ENCODE measurements around the gene EVI5L. TPM values are rescaled to one million over a fixed set of nuclear protein-coding genes. Genes with fewer than 3 reads are reported as not detected.
"Not testable (repeated sequence)": the region's sequence is repeated elsewhere in the genome, so short reads cannot be mapped to it uniquely, and the experiment has no call there.

Gene EVI5L
- total RNA-seq, 8 experiments from 2014 or later = 7.7 to 25.7 (median 16.7) TPM

DNA sequence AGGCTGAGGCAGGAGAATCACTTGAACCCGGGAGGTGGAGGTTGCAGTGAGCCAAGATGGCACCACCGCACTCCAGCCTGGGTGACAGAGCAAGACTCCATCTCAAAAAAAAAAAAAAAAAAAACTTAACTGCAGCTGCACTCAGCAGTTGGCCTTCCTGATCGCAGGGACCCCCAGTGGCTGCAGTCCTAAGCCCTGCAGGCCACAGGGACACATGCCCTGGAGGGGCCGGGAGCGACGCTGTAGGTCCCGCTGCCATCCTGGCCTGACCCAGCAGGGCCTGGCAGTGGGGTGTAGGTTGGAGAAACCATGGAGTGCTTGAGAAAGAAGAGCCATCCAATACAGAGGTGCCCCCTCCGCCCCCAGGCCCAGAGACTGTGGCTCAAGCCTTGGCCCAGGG lies 29.1 kb downstream of the EVI5L start:
- 80 to 100% (median 84%) methylated on average over 1 to 7 of the region's 8 CpGs; no CpG with 5 or more reads in 7 of the 10 experiments for WGBS, 10 experiments
- ATAC-seq (replicated peaks in 6 of 8); H3K4me3 ChIP-seq; H3K27ac ChIP-seq; in situ Hi-C loops (cut with MboI; ENCODE audit: low pct_unique_long_range_greater_than_20kb in 2 of 9, low sequenced_read_pairs in 9 of 9, unreplicated experiment in 9 of 9): not testable (repeated sequence)
- peaks cover 24 to 33% of the 10 kb centered on the region in 2 donors for H3K4me1 ChIP-seq (replicated peaks in 1 of 2)

GRCh38 chr19:7859831-7860713 lies 30.1 kb downstream of the EVI5L start:
- ATAC-seq (replicated peaks in 6 of 8) = no peak
- Histone ChIP-seq H3K4me3 (no peak overlapping the region), H3K27ac (no peak overlapping the region), H3K4me1 (replicated peaks in 1 of 2) (peaks cover 24 to 33% of the 10 kb centered on the region in 2 donors)
- 61 to 80% (median 68%) methylated on average over 2 to 4 of the region's 22 CpGs; no CpG with 5 or more reads in 7 of the 10 experiments for WGBS, 10 experiments
- in situ Hi-C loops (cut with MboI; ENCODE audit: low pct_unique_long_range_greater_than_20kb in 2 of 9, low sequenced_read_pairs in 9 of 9, unreplicated experiment in 9 of 9) = no loop called here

DNA sequence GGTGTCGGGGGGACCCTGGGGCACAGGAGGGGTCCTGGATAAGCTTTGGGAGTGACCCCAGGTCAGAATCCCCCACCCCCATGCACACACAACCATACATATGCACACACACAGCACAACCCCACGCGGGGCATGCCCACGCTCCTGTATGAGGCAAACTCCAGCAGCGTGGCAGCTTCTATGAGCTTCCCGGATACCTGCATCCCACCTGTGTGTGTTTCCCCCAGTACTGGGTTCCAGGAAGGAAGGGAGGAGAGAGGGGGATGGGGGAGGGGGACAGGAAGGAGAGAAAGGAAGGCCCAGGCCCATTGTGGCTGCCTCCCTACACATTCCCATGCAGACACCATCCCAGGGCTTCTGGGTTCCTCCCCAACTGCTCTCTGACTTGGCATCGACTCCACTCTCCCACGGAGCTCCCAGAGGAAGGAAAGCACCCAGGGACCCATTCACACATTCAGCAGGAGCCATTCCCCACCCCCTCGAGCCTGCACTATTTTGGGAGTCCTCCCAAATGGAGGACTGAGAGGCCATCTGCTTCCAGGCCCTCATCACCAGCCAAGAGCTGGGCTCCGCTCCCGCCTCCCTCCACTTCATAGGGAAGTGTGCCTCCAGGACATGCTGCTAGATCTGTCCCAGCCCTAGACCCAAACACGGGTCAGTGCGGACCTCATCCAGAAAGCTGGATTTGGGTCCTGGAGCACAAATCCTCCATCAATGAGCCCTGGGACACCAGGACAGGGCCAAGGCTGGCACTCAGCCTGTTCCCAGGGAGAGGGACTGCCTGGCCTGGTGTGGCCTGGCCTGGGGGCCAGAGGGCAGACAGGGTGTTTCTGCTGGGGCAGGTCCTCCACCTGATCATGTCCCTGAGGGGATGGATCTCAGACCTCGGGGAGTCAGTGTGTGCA lies 30.9 kb downstream of the EVI5L start:
- no peak overlapping the region for H3K27ac ChIP-seq
- 73 to 100% (median 90%) methylated on average over 2 to 7 of the region's 14 CpGs; no CpG with 5 or more reads in 5 of the 10 experiments for WGBS, 10 experiments
- no peak overlapping the region for H3K4me3 ChIP-seq
- peaks cover 24 to 33% of the 10 kb centered on the region in 2 donors for H3K4me1 ChIP-seq (replicated peaks in 1 of 2)
- ATAC-seq (replicated peaks in 6 of 8) = no peak
- in situ Hi-C loops (cut with MboI; ENCODE audit: low pct_unique_long_range_greater_than_20kb in 2 of 9, low sequenced_read_pairs in 9 of 9, unreplicated experiment in 9 of 9) = no loop called here

DNA sequence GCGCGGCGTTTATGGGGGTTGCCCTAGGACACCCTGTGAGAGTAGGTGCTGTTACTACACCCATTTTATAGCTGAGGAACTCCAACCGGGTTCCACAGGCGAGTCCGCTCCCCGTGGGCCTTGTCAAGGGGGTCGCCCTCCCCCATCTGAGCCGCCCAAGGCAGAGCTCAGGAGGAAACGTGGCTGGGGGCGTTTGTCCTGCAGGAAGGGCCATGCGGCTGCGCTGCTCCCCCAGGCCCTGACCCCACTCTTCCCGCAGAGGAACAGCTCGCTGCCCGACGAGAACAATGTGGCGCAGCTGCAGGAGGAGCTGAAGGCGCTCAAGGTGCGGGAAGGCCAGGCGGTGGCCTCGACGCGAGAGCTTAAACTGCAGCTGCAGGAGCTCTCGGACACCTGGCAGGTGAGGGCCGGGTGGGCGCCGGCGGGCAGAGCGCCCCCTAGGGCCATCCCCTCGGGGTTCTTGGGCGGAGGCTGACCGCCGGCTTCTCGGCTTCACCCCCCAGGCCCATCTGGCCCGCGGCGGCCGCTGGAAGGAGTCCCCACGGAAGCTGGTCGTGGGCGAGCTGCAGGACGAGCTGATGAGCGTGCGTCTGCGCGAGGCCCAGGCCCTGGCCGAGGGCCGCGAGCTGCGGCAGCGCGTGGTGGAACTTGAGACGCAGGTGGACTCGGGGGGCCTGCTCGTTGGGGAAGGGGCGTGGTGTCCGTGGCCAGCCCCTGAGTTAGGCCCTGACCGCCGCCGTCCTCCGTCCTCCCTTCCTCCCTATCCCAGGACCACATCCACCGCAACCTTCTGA lies 31.8 kb downstream of the EVI5L start:
- peaks cover 24 to 33% of the 10 kb centered on the region in 2 donors for H3K4me1 ChIP-seq (replicated peaks in 1 of 2)
- peak in 1 of 8 experiments; percentile 46 for ATAC-seq (replicated peaks in 6 of 8)
- H3K4me3 ChIP-seq = peak overlapping the region; percentile 9 to 37 (median 24)
- peak overlapping the region; percentile 21 to 73 for H3K27ac ChIP-seq
- 27 to 100% (median 59%) methylated on average over 2 to 15 of the region's 63 CpGs; no CpG with 5 or more reads in 4 of the 10 experiments for WGBS, 10 experiments
- in situ Hi-C loops (cut with MboI; ENCODE audit: low pct_unique_long_range_greater_than_20kb in 2 of 9, low sequenced_read_pairs in 9 of 9, unreplicated experiment in 9 of 9) = no loop called here

DNA sequence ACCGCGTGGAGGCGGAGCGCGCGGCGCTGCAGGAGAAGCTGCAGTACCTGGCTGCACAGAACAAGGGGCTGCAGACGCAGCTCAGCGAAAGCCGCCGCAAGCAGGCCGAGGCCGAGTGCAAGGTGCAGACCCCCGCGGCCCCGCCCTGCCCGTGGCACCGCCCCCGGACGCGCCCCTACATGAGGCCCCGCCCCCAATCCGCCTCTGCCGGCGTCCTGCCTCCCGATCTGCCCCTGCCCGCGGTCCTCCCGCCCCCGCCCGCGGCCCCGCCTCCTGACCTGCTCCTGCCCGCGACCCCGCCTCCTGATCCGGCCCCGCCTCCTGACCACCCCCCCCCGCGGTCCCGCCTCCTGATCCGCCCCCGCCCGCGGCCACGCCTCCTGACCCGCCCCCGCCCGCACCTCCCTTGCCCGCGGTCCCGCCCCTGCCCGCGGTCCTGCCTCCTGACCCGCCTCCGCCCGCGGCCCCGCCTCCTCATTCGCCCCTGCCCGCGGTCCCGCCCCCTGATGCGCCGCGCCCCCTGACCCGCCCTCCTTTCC lies 32.5 kb downstream of the EVI5L start:
- Histone ChIP-seq H3K27ac (peak overlapping the region; percentile 21 to 73), H3K4me1 (replicated peaks in 1 of 2) (peaks cover 23 to 29% of the 10 kb centered on the region in 2 donors), H3K4me3 (peak overlapping the region; percentile 9 to 37 (median 24))
- ATAC-seq (replicated peaks in 6 of 8) = peak in 6 of 8 experiments; percentile 22 to 71 (median 62)
- WGBS, 10 experiments = no CpG with 5 or more reads among the region's 67 CpGs
- in situ Hi-C loops (cut with MboI; ENCODE audit: low pct_unique_long_range_greater_than_20kb in 2 of 9, low sequenced_read_pairs in 9 of 9, unreplicated experiment in 9 of 9) = no loop called here

GRCh38 chr19:7863157-7863970 lies 33.3 kb downstream of the EVI5L start:
- Histone ChIP-seq H3K4me1 (replicated peaks in 1 of 2) (peaks cover 16 to 22% of the 10 kb centered on the region in 2 donors), H3K27ac (peak overlapping the region in 1 of 2 donors; percentile 45), H3K4me3 (peak overlapping the region in 3 of 5 donors; percentile 17 to 33 (median 32))
- 20 to 100% (median 94%) methylated on average over 1 to 14 of the region's 83 CpGs; no CpG with 5 or more reads in 6 of the 10 experiments for WGBS, 10 experiments
- in situ Hi-C loops (cut with MboI; ENCODE audit: low pct_unique_long_range_greater_than_20kb in 2 of 9, low sequenced_read_pairs in 9 of 9, unreplicated experiment in 9 of 9) = no loop called here
- ATAC-seq (replicated peaks in 6 of 8) = peak in 5 of 8 experiments; percentile 14 to 39 (median 34)

GRCh38 chr19:7863971-7864689 lies 34.1 kb downstream of the EVI5L start:
- Histone ChIP-seq H3K4me1 (replicated peaks in 1 of 2) (peaks cover 18 to 23% of the 10 kb centered on the region in 2 donors), H3K27ac (no peak overlapping the region), H3K4me3 (peak overlapping the region in 1 of 5 donors; percentile 33)
- in situ Hi-C loops (cut with MboI; ENCODE audit: low pct_unique_long_range_greater_than_20kb in 2 of 9, low sequenced_read_pairs in 9 of 9, unreplicated experiment in 9 of 9) = no loop called here
- ATAC-seq (replicated peaks in 6 of 8) = no peak
- 40 to 50% methylated on average over 2 of the region's 21 CpGs; no CpG with 5 or more reads in 8 of the 10 experiments for WGBS, 10 experiments

- no peak overlapping the region for H3K27ac ChIP-seq
- in situ Hi-C loops (cut with MboI; ENCODE audit: low pct_unique_long_range_greater_than_20kb in 2 of 9, low sequenced_read_pairs in 9 of 9, unreplicated experiment in 9 of 9) = no loop called here
- H3K4me1 ChIP-seq (replicated peaks in 1 of 2) = peaks cover 18 to 23% of the 10 kb centered on the region in 2 donors
- H3K4me3 ChIP-seq = no peak overlapping the region
- no peak for ATAC-seq (replicated peaks in 6 of 8)
- WGBS, 10 experiments = 49 to 100% (median 60%) methylated on average over 1 to 9 of the region's 18 CpGs; no CpG with 5 or more reads in 7 of the 10 experiments
Observed at GRCh38 chr19:7864690-7865074, 34.7 kb downstream of the EVI5L start.

GRCh38 chr19:7865262-7865911 lies 35.4 kb downstream of the EVI5L start:
- Histone ChIP-seq H3K4me3 (no peak overlapping the region), H3K27ac (no peak overlapping the region), H3K4me1 (replicated peaks in 1 of 2) (peaks cover 18 to 23% of the 10 kb centered on the region in 2 donors)
- in situ Hi-C loops (cut with MboI; ENCODE audit: low pct_unique_long_range_greater_than_20kb in 2 of 9, low sequenced_read_pairs in 9 of 9, unreplicated experiment in 9 of 9) = no loop called here
- 13 to 79% (median 50%) methylated on average over 2 to 6 of the region's 10 CpGs; no CpG with 5 or more reads in 4 of the 10 experiments for WGBS, 10 experiments
- ATAC-seq (replicated peaks in 6 of 8) = no peak

DNA sequence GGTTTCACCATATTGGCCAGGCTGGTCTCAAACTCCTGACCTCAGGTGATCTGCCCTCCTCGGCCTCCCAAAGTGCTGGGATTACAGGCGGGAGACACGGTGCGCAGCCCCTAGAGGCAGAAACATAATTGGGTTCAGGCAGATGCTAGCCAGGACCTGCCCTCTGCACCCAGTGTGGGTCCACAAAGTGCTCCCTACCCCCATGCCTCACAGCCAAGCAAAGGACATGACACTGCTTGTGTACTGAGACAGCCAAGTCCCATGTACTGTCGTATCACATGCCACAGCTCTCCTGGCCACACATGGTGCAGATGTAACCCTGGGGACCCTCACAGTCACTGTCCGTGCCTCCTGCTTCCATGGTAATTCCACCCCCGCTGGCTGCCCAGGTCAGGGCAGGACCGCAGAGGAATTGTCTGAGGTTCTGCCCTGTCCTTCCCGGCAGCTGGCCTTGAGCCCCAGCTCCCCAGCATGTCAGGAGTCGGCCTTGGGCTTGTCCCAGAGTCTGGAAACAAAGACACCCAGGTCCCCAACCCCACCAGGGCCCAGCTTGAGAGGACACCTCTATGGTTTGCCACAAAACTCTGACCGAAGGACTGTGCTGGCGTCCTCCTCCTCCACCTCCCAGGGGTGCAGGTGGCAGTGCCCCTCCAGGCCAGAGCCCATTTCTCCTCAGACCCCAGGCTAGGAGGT lies 36.5 kb downstream of the EVI5L start:
- H3K4me3 ChIP-seq = no peak overlapping the region
- no peak overlapping the region for H3K27ac ChIP-seq
- 0 to 60% (median 46%) methylated on average over 1 to 5 of the region's 12 CpGs; no CpG with 5 or more reads in 5 of the 10 experiments for WGBS, 10 experiments
- peaks cover 18 to 19% of the 10 kb centered on the region in 2 donors for H3K4me1 ChIP-seq (replicated peaks in 1 of 2)
- no peak for ATAC-seq (replicated peaks in 6 of 8)
- in situ Hi-C loops (cut with MboI; ENCODE audit: low pct_unique_long_range_greater_than_20kb in 2 of 9, low sequenced_read_pairs in 9 of 9, unreplicated experiment in 9 of 9) = no loop called here
